Measurements from ENCODE around the gene NPTX2.

DNA sequence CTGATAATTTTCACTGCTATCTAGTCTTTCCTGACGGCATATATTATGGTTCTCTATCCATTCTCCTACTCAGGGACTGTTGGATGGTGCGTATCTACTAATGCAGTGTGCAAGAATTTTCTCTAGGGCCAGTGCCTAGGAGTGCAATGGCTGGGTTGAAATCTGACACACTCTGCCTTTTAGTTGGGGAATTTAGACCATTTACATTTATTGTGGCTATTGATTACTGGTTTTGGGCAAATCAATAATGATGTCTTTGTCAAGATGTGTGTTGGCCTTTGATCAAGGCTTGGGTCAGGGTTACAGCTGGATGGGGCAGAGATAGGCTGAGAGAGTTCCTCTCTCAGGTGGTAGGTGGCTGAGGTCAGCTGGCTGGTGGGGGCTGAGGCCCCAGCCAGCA lies 21.8 kb downstream of the NPTX2 start:
- no peak for TF ChIP-seq POLR2AphosphoS5 (IDR thresholded peaks at IDR 0.05)
- TF ChIP-seq, protein P1, sequence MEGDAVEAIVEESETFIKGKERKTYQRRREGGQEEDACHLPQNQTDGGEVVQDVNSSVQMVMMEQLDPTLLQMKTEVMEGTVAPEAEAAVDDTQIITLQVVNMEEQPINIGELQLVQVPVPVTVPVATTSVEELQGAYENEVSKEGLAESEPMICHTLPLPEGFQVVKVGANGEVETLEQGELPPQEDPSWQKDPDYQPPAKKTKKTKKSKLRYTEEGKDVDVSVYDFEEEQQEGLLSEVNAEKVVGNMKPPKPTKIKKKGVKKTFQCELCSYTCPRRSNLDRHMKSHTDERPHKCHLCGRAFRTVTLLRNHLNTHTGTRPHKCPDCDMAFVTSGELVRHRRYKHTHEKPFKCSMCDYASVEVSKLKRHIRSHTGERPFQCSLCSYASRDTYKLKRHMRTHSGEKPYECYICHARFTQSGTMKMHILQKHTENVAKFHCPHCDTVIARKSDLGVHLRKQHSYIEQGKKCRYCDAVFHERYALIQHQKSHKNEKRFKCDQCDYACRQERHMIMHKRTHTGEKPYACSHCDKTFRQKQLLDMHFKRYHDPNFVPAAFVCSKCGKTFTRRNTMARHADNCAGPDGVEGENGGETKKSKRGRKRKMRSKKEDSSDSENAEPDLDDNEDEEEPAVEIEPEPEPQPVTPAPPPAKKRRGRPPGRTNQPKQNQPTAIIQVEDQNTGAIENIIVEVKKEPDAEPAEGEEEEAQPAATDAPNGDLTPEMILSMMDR (IDR thresholded peaks at IDR 0.05), result no peak
- TF ChIP-seq POLR2A (IDR thresholded peaks at IDR 0.05), result no peak

Measured in suprapubic skin (tissue), 4 donors.